ENCODE measurements around the gene SLC9A9. TPM values are rescaled to one million over a fixed set of nuclear protein-coding genes. Genes with fewer than 3 reads are reported as not detected.

SLC9A9 gene
- polyA plus RNA-seq, 1 donor from 2014 or later, result 0.54 TPM

DNA sequence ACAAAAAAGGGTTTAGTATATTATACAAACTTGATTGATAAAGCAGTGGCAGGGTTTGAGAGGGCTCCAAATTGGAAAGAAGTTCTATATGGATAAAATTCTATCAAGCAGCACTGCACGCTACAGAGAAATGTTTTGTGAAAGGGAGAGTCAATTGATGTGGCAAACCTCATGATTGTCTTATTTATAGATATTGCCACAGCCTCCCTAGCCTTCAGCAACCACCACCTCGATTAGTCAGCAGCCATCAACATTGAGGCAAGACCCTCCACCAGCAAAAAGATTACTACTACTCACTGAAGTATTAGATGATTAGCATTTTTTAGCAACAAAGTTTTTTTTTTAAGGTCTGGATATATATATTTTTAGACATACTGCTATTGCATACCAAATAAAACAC, 432.0 kb downstream of the SLC9A9 start:
- no peaks in the 10 kb centered on the region for H3K79me2 ChIP-seq (replicated peaks; ENCODE audit: insufficient read depth, low read length)

DNA sequence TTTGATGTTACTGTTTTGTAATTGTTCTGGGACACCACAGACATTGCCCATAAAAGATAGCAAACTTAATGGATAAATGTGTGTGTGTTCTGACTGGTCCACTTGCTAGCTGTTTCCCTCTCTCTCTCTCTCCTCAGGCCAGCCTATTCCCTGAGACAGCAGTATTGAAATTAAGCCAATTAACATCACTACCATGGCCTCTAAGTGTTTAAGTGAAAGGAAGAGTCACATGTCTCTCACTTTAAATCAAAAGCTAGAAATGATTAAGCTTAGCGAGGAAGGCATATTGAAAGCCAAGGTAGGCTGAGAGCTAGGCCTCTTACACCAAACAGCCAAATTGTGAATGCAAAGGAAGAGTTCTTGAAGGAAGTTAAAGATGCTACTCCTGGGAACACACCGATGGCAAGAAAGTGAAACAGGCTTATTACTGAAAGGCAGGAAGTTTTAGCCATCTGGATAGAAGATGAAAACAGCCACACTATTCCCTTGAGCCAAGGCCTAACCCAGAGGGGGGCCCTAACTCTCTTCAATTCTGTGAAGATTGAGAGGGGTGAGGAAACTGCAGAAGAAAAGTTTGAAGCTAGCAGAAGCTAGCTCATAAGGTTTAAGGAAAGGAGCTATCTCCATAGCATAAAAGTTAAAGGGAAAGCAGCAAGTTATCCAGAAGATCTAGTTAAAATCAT, 433.6 kb downstream of the SLC9A9 start:
- no peaks in the 10 kb centered on the region for H4K20me1 ChIP-seq (ENCODE audit: insufficient read depth)
- H3K36me3 ChIP-seq (ENCODE audit: insufficient read depth, low read length), result no peaks in the 10 kb centered on the region
- H3K79me2 ChIP-seq (replicated peaks; ENCODE audit: insufficient read depth, low read length), result no peaks in the 10 kb centered on the region
- no peaks in the 10 kb centered on the region for H3F3A ChIP-seq (ENCODE audit: insufficient read depth, low read length, poor library complexity, severe bottlenecking)
- no peaks in the 10 kb centered on the region for H3K27me3 ChIP-seq (ENCODE audit: insufficient read depth, low read depth, low read length)
- H3K9me3 ChIP-seq (ENCODE audit: low read length), result no peaks in the 10 kb centered on the region
- no peak overlapping the region for H3K27ac ChIP-seq (ENCODE audit: low read length)
- H2AFZ ChIP-seq (ENCODE audit: low read depth, low read length), result no peak overlapping the region
- H3K9ac ChIP-seq (ENCODE audit: low read length), result no peak overlapping the region
- no peaks in the 10 kb centered on the region for H3K9me2 ChIP-seq (ENCODE audit: insufficient read depth, low read length)
- TF ChIP-seq EZH2 (IDR thresholded peaks at IDR 0.05; ENCODE audit: borderline replicate concordance, insufficient read depth, low read length, poor library complexity, severe bottlenecking) (no peak), TAF1 (IDR thresholded peaks at IDR 0.05; ENCODE audit: low read depth) (no peak), POLR2AphosphoS5 (IDR thresholded peaks at IDR 0.05) (no peak), EP300 (conservative IDR thresholded peaks at IDR 0.05; ENCODE audit: poor library complexity, severe bottlenecking) (no peak), RAD21 (conservative IDR thresholded peaks at IDR 0.05) (no peak), MXI1 (conservative IDR thresholded peaks at IDR 0.05; ENCODE audit: poor library complexity, severe bottlenecking) (no peak), SMC3 (conservative IDR thresholded peaks at IDR 0.05; ENCODE audit: poor library complexity) (no peak)
- TF ChIP-seq, protein P1, sequence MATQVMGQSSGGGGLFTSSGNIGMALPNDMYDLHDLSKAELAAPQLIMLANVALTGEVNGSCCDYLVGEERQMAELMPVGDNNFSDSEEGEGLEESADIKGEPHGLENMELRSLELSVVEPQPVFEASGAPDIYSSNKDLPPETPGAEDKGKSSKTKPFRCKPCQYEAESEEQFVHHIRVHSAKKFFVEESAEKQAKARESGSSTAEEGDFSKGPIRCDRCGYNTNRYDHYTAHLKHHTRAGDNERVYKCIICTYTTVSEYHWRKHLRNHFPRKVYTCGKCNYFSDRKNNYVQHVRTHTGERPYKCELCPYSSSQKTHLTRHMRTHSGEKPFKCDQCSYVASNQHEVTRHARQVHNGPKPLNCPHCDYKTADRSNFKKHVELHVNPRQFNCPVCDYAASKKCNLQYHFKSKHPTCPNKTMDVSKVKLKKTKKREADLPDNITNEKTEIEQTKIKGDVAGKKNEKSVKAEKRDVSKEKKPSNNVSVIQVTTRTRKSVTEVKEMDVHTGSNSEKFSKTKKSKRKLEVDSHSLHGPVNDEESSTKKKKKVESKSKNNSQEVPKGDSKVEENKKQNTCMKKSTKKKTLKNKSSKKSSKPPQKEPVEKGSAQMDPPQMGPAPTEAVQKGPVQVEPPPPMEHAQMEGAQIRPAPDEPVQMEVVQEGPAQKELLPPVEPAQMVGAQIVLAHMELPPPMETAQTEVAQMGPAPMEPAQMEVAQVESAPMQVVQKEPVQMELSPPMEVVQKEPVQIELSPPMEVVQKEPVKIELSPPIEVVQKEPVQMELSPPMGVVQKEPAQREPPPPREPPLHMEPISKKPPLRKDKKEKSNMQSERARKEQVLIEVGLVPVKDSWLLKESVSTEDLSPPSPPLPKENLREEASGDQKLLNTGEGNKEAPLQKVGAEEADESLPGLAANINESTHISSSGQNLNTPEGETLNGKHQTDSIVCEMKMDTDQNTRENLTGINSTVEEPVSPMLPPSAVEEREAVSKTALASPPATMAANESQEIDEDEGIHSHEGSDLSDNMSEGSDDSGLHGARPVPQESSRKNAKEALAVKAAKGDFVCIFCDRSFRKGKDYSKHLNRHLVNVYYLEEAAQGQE (IDR thresholded peaks at IDR 0.05; ENCODE audit: borderline replicate concordance), result no peak
- TF ChIP-seq, protein P2, sequence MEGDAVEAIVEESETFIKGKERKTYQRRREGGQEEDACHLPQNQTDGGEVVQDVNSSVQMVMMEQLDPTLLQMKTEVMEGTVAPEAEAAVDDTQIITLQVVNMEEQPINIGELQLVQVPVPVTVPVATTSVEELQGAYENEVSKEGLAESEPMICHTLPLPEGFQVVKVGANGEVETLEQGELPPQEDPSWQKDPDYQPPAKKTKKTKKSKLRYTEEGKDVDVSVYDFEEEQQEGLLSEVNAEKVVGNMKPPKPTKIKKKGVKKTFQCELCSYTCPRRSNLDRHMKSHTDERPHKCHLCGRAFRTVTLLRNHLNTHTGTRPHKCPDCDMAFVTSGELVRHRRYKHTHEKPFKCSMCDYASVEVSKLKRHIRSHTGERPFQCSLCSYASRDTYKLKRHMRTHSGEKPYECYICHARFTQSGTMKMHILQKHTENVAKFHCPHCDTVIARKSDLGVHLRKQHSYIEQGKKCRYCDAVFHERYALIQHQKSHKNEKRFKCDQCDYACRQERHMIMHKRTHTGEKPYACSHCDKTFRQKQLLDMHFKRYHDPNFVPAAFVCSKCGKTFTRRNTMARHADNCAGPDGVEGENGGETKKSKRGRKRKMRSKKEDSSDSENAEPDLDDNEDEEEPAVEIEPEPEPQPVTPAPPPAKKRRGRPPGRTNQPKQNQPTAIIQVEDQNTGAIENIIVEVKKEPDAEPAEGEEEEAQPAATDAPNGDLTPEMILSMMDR (IDR thresholded peaks at IDR 0.05; ENCODE audit: poor library complexity, severe bottlenecking), result no peak
- no peak overlapping the region for H3K4me3 ChIP-seq (ENCODE audit: low read length)
- H3K4me2 ChIP-seq (ENCODE audit: low read length), result no peak overlapping the region

More for the DNA sequence above, 432.0 kb downstream of the SLC9A9 start:
- no peak overlapping the region for H3K9ac ChIP-seq (ENCODE audit: low read length)
- H3K36me3 ChIP-seq (ENCODE audit: insufficient read depth, low read length), result no peaks in the 10 kb centered on the region
- H3K4me2 ChIP-seq (ENCODE audit: low read length), result no peak overlapping the region
- no peak overlapping the region for H2AFZ ChIP-seq (ENCODE audit: low read depth, low read length)
- no peaks in the 10 kb centered on the region for H4K20me1 ChIP-seq (ENCODE audit: insufficient read depth)
- H3F3A ChIP-seq (ENCODE audit: insufficient read depth, low read length, poor library complexity, severe bottlenecking), result no peaks in the 10 kb centered on the region
- H3K27me3 ChIP-seq (ENCODE audit: insufficient read depth, low read depth, low read length), result no peaks in the 10 kb centered on the region
- H3K4me3 ChIP-seq (ENCODE audit: low read length), result no peak overlapping the region
- no peaks in the 10 kb centered on the region for H3K9me2 ChIP-seq (ENCODE audit: insufficient read depth, low read length)
- TF ChIP-seq POLR2AphosphoS5 (IDR thresholded peaks at IDR 0.05) (no peak), RAD21 (conservative IDR thresholded peaks at IDR 0.05) (no peak), EP300 (conservative IDR thresholded peaks at IDR 0.05; ENCODE audit: poor library complexity, severe bottlenecking) (no peak), TAF1 (IDR thresholded peaks at IDR 0.05; ENCODE audit: low read depth) (no peak), MXI1 (conservative IDR thresholded peaks at IDR 0.05; ENCODE audit: poor library complexity, severe bottlenecking) (no peak), SMC3 (conservative IDR thresholded peaks at IDR 0.05; ENCODE audit: poor library complexity) (no peak), EZH2 (IDR thresholded peaks at IDR 0.05; ENCODE audit: borderline replicate concordance, insufficient read depth, low read length, poor library complexity, severe bottlenecking) (no peak)
- TF ChIP-seq, protein P1 (IDR thresholded peaks at IDR 0.05; ENCODE audit: borderline replicate concordance), result no peak
- TF ChIP-seq, protein P2 (IDR thresholded peaks at IDR 0.05; ENCODE audit: poor library complexity, severe bottlenecking), result no peak
- H3K27ac ChIP-seq (ENCODE audit: low read length), result no peak overlapping the region
- H3K9me3 ChIP-seq (ENCODE audit: low read length), result no peaks in the 10 kb centered on the region
